H1 (cell line): ENCODE results near the gene CETN2. TPM values are rescaled to one million over a fixed set of nuclear protein-coding genes. Genes with fewer than 3 reads are reported as not detected.

Experiments used
- CTCF ChIA-PET: fragments of 300-600 bp; sonication (Branson Sonifier 250); formaldehyde crosslinking; loops from one replicate; lab custom pipeline; 2021; ENCODE audit not compliant: partially characterized antibody; lab: Charles Lee
- POLR2A ChIA-PET: fragments of 300-600 bp; sonication (Branson Sonifier 250); formaldehyde crosslinking; loops from one replicate; lab custom pipeline; 2021; ENCODE audit warnings: inconsistent platforms; ENCODE audit not compliant: partially characterized antibody; lab: Charles Lee
- DNase-seq, 2 experiments: peaks; one replicate each; pipeline versions ENCODE4 v3.0.0 to v3.0.0-alpha.2; 2010 to 2022; ENCODE audit warnings: low spot score in 2 of 2, low read depth in 1 of 2, mixed read lengths in 1 of 2
- FAIRE-seq: peaks from 2 replicates; lab custom pipeline; 2011; peaks lifted over from hg19 to GRCh38; lab: Jason Lieb, UNC
- H2AFZ ChIP-seq: 2 replicates; pipeline ENCODE4 v1.8.1; 2012; ENCODE audit warnings: low read length, inconsistent platforms
- H2AK5ac ChIP-seq: 2 replicates; pipeline ENCODE4 v1.6.1; 2013; ENCODE audit warnings: low read depth, low read length
- H2BK120ac ChIP-seq: replicated peaks from 2 replicates; pipeline ENCODE3; 2013; ENCODE audit warnings: low read depth, low read length, inconsistent platforms
- H2BK12ac ChIP-seq: 2 replicates; pipeline ENCODE4 v1.6.1; 2013; ENCODE audit warnings: low read depth, low read length
- H2BK15ac ChIP-seq: 2 replicates; pipeline ENCODE4 v1.6.1; 2013; ENCODE audit warnings: low read length
- H2BK20ac ChIP-seq: 2 replicates; pipeline ENCODE4 v1.6.1; 2013; ENCODE audit warnings: low read length
- H2BK5ac ChIP-seq: 2 replicates; pipeline ENCODE4 v1.6.1; 2013; ENCODE audit warnings: low read depth, low read length
- H3K14ac ChIP-seq: 2 replicates; pipeline ENCODE4 v1.6.1; 2013; ENCODE audit warnings: inconsistent platforms; ENCODE audit not compliant: insufficient read length
- H3K18ac ChIP-seq: 2 replicates; pipeline ENCODE4 v1.6.1; 2013; ENCODE audit warnings: low read length; ENCODE audit errors: extremely low read depth
- H3K23ac ChIP-seq: 2 replicates; pipeline ENCODE4 v1.6.1; 2013; ENCODE audit warnings: inconsistent platforms; ENCODE audit not compliant: insufficient read length
- H3K23me2 ChIP-seq: 2 replicates; pipeline ENCODE4 v1.6.1; 2013; ENCODE audit warnings: low read depth, low read length
- H3K27ac ChIP-seq: 2 replicates; pipeline ENCODE4 v1.6.1; 2011; ENCODE audit warnings: low read depth, low read length, inconsistent platforms
- H3K27me3 ChIP-seq, 4 experiments: replicated peaks in 1 of 4; 1 replicate in 1 of 4; 2 replicates in 3 of 4; pipeline versions ENCODE4 v1.6.1 to v1.8.1; 2011 to 2013; ENCODE audit warnings: low read length in 3 of 4, mild to moderate bottlenecking in 3 of 4, inconsistent platforms in 2 of 4, mixed read lengths in 2 of 4, moderate library complexity in 1 of 4; ENCODE audit not compliant: control insufficient read depth in 3 of 4, insufficient read depth in 3 of 4; ENCODE audit errors: extremely low read depth in 1 of 4
- H3K36me3 ChIP-seq, 4 experiments: 2 replicates each; pipeline versions ENCODE4 v1.6.1 to v1.8.1; 2011 to 2013; ENCODE audit warnings: mild to moderate bottlenecking in 4 of 4, low read length in 3 of 4, moderate library complexity in 2 of 4, control low read depth in 1 of 4, inconsistent platforms in 1 of 4; ENCODE audit not compliant: insufficient read depth in 4 of 4, control insufficient read depth in 2 of 4
- H3K4ac ChIP-seq: replicated peaks from 2 replicates; pipeline ENCODE3; 2013; ENCODE audit warnings: low read length, low read depth, mixed read lengths, inconsistent platforms; ENCODE audit not compliant: insufficient read length
- H3K4me1 ChIP-seq, 4 experiments: replicated peaks in 1 of 4; 1 replicate in 1 of 4; 2 replicates in 3 of 4; pipeline versions ENCODE4 v1.6.1 to v1.8.1; 2011 to 2013; ENCODE audit warnings: low read length in 3 of 4, inconsistent platforms in 2 of 4, mixed read lengths in 1 of 4; ENCODE audit not compliant: insufficient read depth in 4 of 4, control insufficient read depth in 3 of 4
- H3K4me2 ChIP-seq, 2 experiments: 2 replicates each; pipeline versions ENCODE4 v1.6.1 to v1.8.1; 2011 to 2013; ENCODE audit warnings: low read depth in 2 of 2, low read length in 2 of 2, control low read depth in 1 of 2, inconsistent platforms in 1 of 2, mild to moderate bottlenecking in 1 of 2; ENCODE audit not compliant: insufficient read depth in 1 of 2
- H3K4me3 ChIP-seq, 4 experiments: fragments of 200-600, 300-600 bp in 1 of 4; sonication (generic), shearing (Covaris generic), sonication (Bioruptor Twin) in 1 of 4; 2 replicates each; pipeline versions ENCODE4 v1.5.1 to v1.8.1; 2011 to 2016; ENCODE audit warnings: low read length in 4 of 4, low read depth in 3 of 4, control low read depth in 2 of 4, inconsistent platforms in 2 of 4, mild to moderate bottlenecking in 2 of 4, mixed read lengths in 1 of 4, moderate library complexity in 1 of 4; ENCODE audit not compliant: insufficient read depth in 2 of 4; ENCODE audit errors: extremely low read depth in 1 of 4
- H3K56ac ChIP-seq: replicated peaks from 2 replicates; pipeline ENCODE3; 2013; ENCODE audit warnings: low read depth, mild to moderate bottlenecking, mixed read lengths, low read length, inconsistent platforms; ENCODE audit not compliant: insufficient read length
- H3K79me1 ChIP-seq: 2 replicates; pipeline ENCODE4 v1.6.1; 2013; ENCODE audit warnings: low read depth, low read length, control low read depth
- H3K79me2 ChIP-seq, 2 experiments: 2 replicates each; pipeline versions ENCODE4 v1.6.1 to v1.8.1; 2012 to 2013; ENCODE audit warnings: low read length in 2 of 2, mild to moderate bottlenecking in 2 of 2, inconsistent platforms in 1 of 2; ENCODE audit not compliant: insufficient read depth in 2 of 2, control insufficient read depth in 1 of 2
- H3K9ac ChIP-seq, 4 experiments: replicated peaks in 1 of 4; 1 replicate in 1 of 4; 2 replicates in 3 of 4; pipeline versions ENCODE4 v1.6.1 to v1.8.1; 2011 to 2013; ENCODE audit warnings: low read depth in 3 of 4, low read length in 3 of 4, control low read depth in 2 of 4, mild to moderate bottlenecking in 2 of 4, moderate library complexity in 2 of 4, inconsistent platforms in 1 of 4; ENCODE audit errors: extremely low read depth in 1 of 4
- H3K9me3 ChIP-seq, 2 experiments: 2 replicates each; pipeline versions ENCODE4 v1.6.1 to v1.8.1; 2012 to 2013; ENCODE audit warnings: mild to moderate bottlenecking in 2 of 2, moderate library complexity in 2 of 2, control low read depth in 1 of 2, inconsistent platforms in 1 of 2, low read depth in 1 of 2, low read length in 1 of 2, mixed read lengths in 1 of 2; ENCODE audit not compliant: insufficient read depth in 2 of 2
- H4K20me1 ChIP-seq, 2 experiments: replicated peaks in 1 of 2; 2 replicates each; pipeline versions ENCODE3 to v1.8.1; 2011 to 2013; ENCODE audit warnings: inconsistent platforms in 2 of 2, low read length in 2 of 2, mild to moderate bottlenecking in 1 of 2; ENCODE audit not compliant: insufficient read depth in 2 of 2, control insufficient read depth in 1 of 2
- H4K5ac ChIP-seq: 2 replicates; pipeline ENCODE4 v1.6.1; 2013; ENCODE audit warnings: low read length, low read depth, mixed read lengths, inconsistent platforms; ENCODE audit not compliant: insufficient read length
- H4K8ac ChIP-seq: 2 replicates; pipeline ENCODE4 v1.8.0; 2013; ENCODE audit warnings: mild to moderate bottlenecking, moderate library complexity, low read length, inconsistent platforms; ENCODE audit not compliant: insufficient read depth; ENCODE audit errors: extremely low read depth
- H4K91ac ChIP-seq: replicated peaks from 2 replicates; pipeline ENCODE3; 2013; ENCODE audit warnings: low read length, mixed read lengths, inconsistent platforms; ENCODE audit not compliant: insufficient read length
- CBX8 ChIP-seq: fragments of 300-800, 300-1000 bp; sonication (generic); IDR thresholded peaks from 2 replicates; pipeline ENCODE4 v1.7.1; 2016; ENCODE audit warnings: low read depth, low read length, borderline replicate concordance
- EP300 ChIP-seq, 2 experiments: IDR thresholded peaks; 1 replicate in 1 of 2; 2 replicates in 1 of 2; pipeline ENCODE4 v1.6.1; 2011 to 2012; ENCODE audit warnings: low read depth in 2 of 2, low read length in 2 of 2, mild to moderate bottlenecking in 2 of 2, borderline replicate concordance in 1 of 2, inconsistent platforms in 1 of 2, moderate library complexity in 1 of 2
- GTF2F1 ChIP-seq: IDR thresholded peaks from 2 replicates; pipeline ENCODE4 v1.6.1; 2012; ENCODE audit warnings: low read depth, low read length, improper control_type of control experiment, borderline replicate concordance
- HDAC2 ChIP-seq, 2 experiments: fragments of 300-600 bp in 1 of 2; sonication (generic) in 1 of 2; IDR thresholded peaks; 2 replicates each; pipeline ENCODE4 v1.6.1; 2011 to 2012; ENCODE audit warnings: low read depth in 2 of 2, low read length in 2 of 2, mild to moderate bottlenecking in 2 of 2, moderate library complexity in 2 of 2, borderline replicate concordance in 1 of 2, inconsistent platforms in 1 of 2
- KDM1A ChIP-seq: fragments of 200-600, 300-600 bp; sonication (generic); IDR thresholded peaks from 2 replicates; pipeline ENCODE4 v1.7.1; 2016; ENCODE audit warnings: mild to moderate bottlenecking, low read length, borderline replicate concordance
- KDM4A ChIP-seq: IDR thresholded peaks from one replicate; pipeline ENCODE4 v1.7.1; 2012; ENCODE audit warnings: low read depth, mild to moderate bottlenecking, moderate library complexity, low read length, inconsistent platforms; ENCODE audit not compliant: severe bottlenecking
- NANOG ChIP-seq: IDR thresholded peaks from 2 replicates; pipeline ENCODE4 v1.6.1; 2011; ENCODE audit warnings: low read length, low read depth, mild to moderate bottlenecking, inconsistent platforms; ENCODE audit not compliant: insufficient read depth, poor library complexity, severe bottlenecking
- RFX5 ChIP-seq: IDR thresholded peaks from 2 replicates; pipeline ENCODE4 v1.6.1; 2011; ENCODE audit warnings: low read depth, low read length, improper control_type of control experiment, borderline replicate concordance
- WGBS, 2 experiments: shearing (Covaris generic) in 1 of 2; methylation state at CpG; one replicate each; pipeline versions ENCODE4 v1.1.6 to v1.1.7; 2013 to 2015; ENCODE audit warnings: low lambda C conversion rate in 2 of 2, mixed read lengths in 2 of 2, inconsistent platforms in 1 of 2, low coverage in 1 of 2, missing lambda C conversion rate in 1 of 2; ENCODE audit not compliant: insufficient replicate concordance in 2 of 2, insufficient coverage in 1 of 2, insufficient read length in 1 of 2; ENCODE audit errors: extremely low coverage in 1 of 2, missing lambda C conversion rate in 1 of 2; 5-methylcytosine and 5-hydroxymethylcytosine counted together
- polyA plus RNA-seq, 7 experiments: library from polyadenylated mRNA; depleted of rRNA in 3 of 7; stranded (reverse) in 5 of 7; unstranded in 2 of 7; fragments of >200 nt in 5 of 7; fragments of 200-250 nt in 2 of 7; gene quantifications; 1 replicate in 5 of 7; 2 replicates in 1 of 7; 4 replicates in 1 of 7; pipeline versions ENCODE4 v1.2.1 to v1.2.3, GENCODE V29; 2011 to 2013; ENCODE audit warnings: missing spikeins in 2 of 7, mixed read lengths in 2 of 7
- total RNA-seq: library from RNA; stranded (reverse); fragmentation: NEBNext Ultra II Directional; extraction: Animal tissue kit (Norgen Biotek cat#: 25700); gene quantifications from 2 replicates; pipeline ENCODE4 v1.2.1, GENCODE V29; 2021

Gene CETN2
- total and polyA plus RNA-seq, 2 of the 8 experiments (the other 6 are each of a cell fraction or from before 2014, with no cell fraction given): 13.1 to 24.3 TPM

GRCh38 chrX:152876931-152877840 is 46.6 kb upstream of the CETN2 start:
- H3K36me3 ChIP-seq: no peaks in the 10 kb centered on the region
- H2BK12ac ChIP-seq: no peak overlapping the region
- no peak overlapping the region for H2BK5ac ChIP-seq
- H3K18ac ChIP-seq: no peak overlapping the region
- no peak overlapping the region for H2BK15ac ChIP-seq
- H3K9ac ChIP-seq: no peak overlapping the region
- ChIA-PET POLR2A (no interaction called here), CTCF (interaction anchor here (1.0 to 2.1 kb wide), 3 partner anchors 7 to 1149 kb away, joined by 3 to 8 read pairs (median 5); no protein-coding TSS in a partner anchor)
- 94% methylated on average over 7 of the region's 10 CpGs; no CpG with 5 or more reads in 1 of the 2 experiments for WGBS, 2 experiments
- FAIRE-seq (no peak), DNase-seq (no peak)
- H3K56ac ChIP-seq: no peak overlapping the region
- no peak overlapping the region for H3K4ac ChIP-seq
- no peak overlapping the region for H4K91ac ChIP-seq
- no peak overlapping the region for H3K4me2 ChIP-seq
- H3K27me3 ChIP-seq: no peaks in the 10 kb centered on the region
- H3K4me3 ChIP-seq: no peak overlapping the region
- no peak overlapping the region for H2BK20ac ChIP-seq
- H3K14ac ChIP-seq: no peak overlapping the region
- no peaks in the 10 kb centered on the region for H3K79me1 ChIP-seq
- no peak overlapping the region for H4K8ac ChIP-seq
- no peak overlapping the region for H2AK5ac ChIP-seq
- no peaks in the 10 kb centered on the region; a peak in 1 of 4 replicates for H3K9me3 ChIP-seq
- no peaks in the 10 kb centered on the region for H3K79me2 ChIP-seq
- no peaks in the 10 kb centered on the region for H3K4me1 ChIP-seq
- H2AFZ ChIP-seq: no peak overlapping the region
- no peaks in the 10 kb centered on the region for H4K20me1 ChIP-seq
- H2BK120ac ChIP-seq: no peak overlapping the region
- H3K27ac ChIP-seq: no peak overlapping the region
- no peak overlapping the region for H4K5ac ChIP-seq
- H3K23ac ChIP-seq: no peak overlapping the region
- H3K23me2 ChIP-seq: peaks cover 3% of the 10 kb centered on the region; the same call in 1 of the 2 replicates
- TF ChIP-seq KDM1A: no peak
- no peak for TF ChIP-seq RFX5
- TF ChIP-seq CBX8: no peak
- TF ChIP-seq HDAC2 (IDR thresholded peaks at IDR 0.05; ENCODE audit: borderline replicate concordance in 1 of 2, low read depth in 2 of 2, low read length in 2 of 2): no peak
- TF ChIP-seq KDM4A: no peak
- no peak for TF ChIP-seq EP300 (IDR thresholded peaks at IDR 0.05; ENCODE audit: borderline replicate concordance in 1 of 2, low read depth in 2 of 2, low read length in 2 of 2)
- TF ChIP-seq NANOG: no peak
- no peak for TF ChIP-seq GTF2F1
